ENCODE data around the gene RPL6. TPM values are rescaled to one million over a fixed set of nuclear protein-coding genes. Genes with fewer than 3 reads are reported as not detected.

RPL6 gene
- total and polyA plus RNA-seq, 9 of the 15 experiments (the other 6 are each of a cell fraction or from before 2014, with no cell fraction given) = 1,519 to 3,103 (median 2,396) TPM

- TF ChIP-seq, protein P1, sequence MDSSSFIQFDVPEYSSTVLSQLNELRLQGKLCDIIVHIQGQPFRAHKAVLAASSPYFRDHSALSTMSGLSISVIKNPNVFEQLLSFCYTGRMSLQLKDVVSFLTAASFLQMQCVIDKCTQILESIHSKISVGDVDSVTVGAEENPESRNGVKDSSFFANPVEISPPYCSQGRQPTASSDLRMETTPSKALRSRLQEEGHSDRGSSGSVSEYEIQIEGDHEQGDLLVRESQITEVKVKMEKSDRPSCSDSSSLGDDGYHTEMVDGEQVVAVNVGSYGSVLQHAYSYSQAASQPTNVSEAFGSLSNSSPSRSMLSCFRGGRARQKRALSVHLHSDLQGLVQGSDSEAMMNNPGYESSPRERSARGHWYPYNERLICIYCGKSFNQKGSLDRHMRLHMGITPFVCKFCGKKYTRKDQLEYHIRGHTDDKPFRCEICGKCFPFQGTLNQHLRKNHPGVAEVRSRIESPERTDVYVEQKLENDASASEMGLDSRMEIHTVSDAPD (CRISPR knock-in tag; IDR thresholded peaks at IDR 0.05) = no peak
- TF ChIP-seq CHD1 (IDR thresholded peaks at IDR 0.05; ENCODE audit: low read length) (peak; percentile 11), U2AF2 (optimal IDR thresholded peaks at IDR 0.05; ENCODE audit: low read depth, low read length) (no peak), TAF9B (IDR thresholded peaks at IDR 0.05; ENCODE audit: partially characterized antibody) (no peak), ATF3 (IDR thresholded peaks at IDR 0.05) (peak; percentile 24; the same call in 1 of the 2 replicates), ATF3 (CRISPR knock-in tag; conservative IDR thresholded peaks at IDR 0.05) (no peak), NFYB (IDR thresholded peaks at IDR 0.05; ENCODE audit: extremely low read depth, insufficient read length) (no peak), SRF (CRISPR knock-in tag; IDR thresholded peaks at IDR 0.05) (no peak), OTX1 (CRISPR knock-in tag; IDR thresholded peaks at IDR 0.05) (no peak), SNAPC5 (CRISPR knock-in tag; IDR thresholded peaks at IDR 0.05) (no peak), ZNF778 (CRISPR knock-in tag; IDR thresholded peaks at IDR 0.05) (no peak)
Observed at GRCh38 chr12:112408621-112409020, 784 bp downstream of the RPL6 start (continued).

All from K562 (cell line).